Kidney (tissue), 14 donors: ENCODE measurements around the gene C17orf58. TPM values are rescaled to one million over a fixed set of nuclear protein-coding genes. Genes with fewer than 3 reads are reported as not detected.

ENCODE experiments used
- DNase-seq, 5 donors: peaks; one replicate each; pipeline ENCODE4 v3.0.0-alpha.2; 2013 to 2020
- FAIRE-seq: peaks from 2 replicates; lab custom pipeline; 2012; peaks lifted over from hg19 to GRCh38; lab: Jason Lieb, UNC
- H3K27ac ChIP-seq, 2 donors: one replicate each; pipeline ENCODE4 v1.7.0; 2013; ENCODE audit warnings: low read depth in 2 of 2, low read length in 2 of 2, inconsistent platforms in 1 of 2
- H3K27me3 ChIP-seq: one replicate; pipeline ENCODE4 v1.7.1; 2013; ENCODE audit warnings: low read length, inconsistent platforms; ENCODE audit not compliant: control insufficient read depth, insufficient read depth
- H3K36me3 ChIP-seq, 3 donors: one replicate each; pipeline versions ENCODE4 v1.7.0 to v1.7.1; 2013; ENCODE audit warnings: low read length in 3 of 3, control low read depth in 1 of 3, inconsistent platforms in 1 of 3; ENCODE audit not compliant: insufficient read depth in 3 of 3, control insufficient read depth in 2 of 3
- H3K4me1 ChIP-seq, 3 donors: one replicate each; pipeline versions ENCODE4 v1.7.0 to v1.7.1; 2013; ENCODE audit warnings: low read length in 3 of 3, inconsistent platforms in 1 of 3, low read depth in 1 of 3; ENCODE audit not compliant: control insufficient read depth in 2 of 3, insufficient read depth in 2 of 3
- H3K4me3 ChIP-seq, 3 donors: one replicate each; pipeline versions ENCODE4 v1.7.0 to v1.8.1; 2013; ENCODE audit warnings: low read length in 3 of 3, control low read depth in 1 of 3, inconsistent platforms in 1 of 3
- H3K9ac ChIP-seq, 3 donors: one replicate each; pipeline versions ENCODE4 v1.7.0 to v1.7.1; 2013; ENCODE audit warnings: low read length in 3 of 3, control low read depth in 1 of 3, inconsistent platforms in 1 of 3
- H3K9me3 ChIP-seq, 3 donors: one replicate each; pipeline versions ENCODE4 v1.7.0 to v1.7.1; 2013; ENCODE audit warnings: low read length in 3 of 3, control low read depth in 1 of 3, inconsistent platforms in 1 of 3; ENCODE audit not compliant: control insufficient read depth in 2 of 3, insufficient read depth in 1 of 3
- CTCF ChIP-seq: IDR thresholded peaks from 3 replicates; pipeline ENCODE4 v1.5.1; 2012; ENCODE audit warnings: mild to moderate bottlenecking, moderate library complexity, borderline replicate concordance; ENCODE audit not compliant: insufficient read depth; ENCODE audit errors: extremely low read depth
- intact Hi-C: fragments of 100-400 bp; cut with DNase I; formaldehyde crosslinking; loops from one replicate; pipeline ENCODE4 v1.11.1; 2022
- polyA plus RNA-seq: library from polyadenylated mRNA; stranded (reverse); fragments of 350-450 nt; fragmentation: Illumina TruSeq; extraction: RNeasy Lipid Tissue Mini Kit (QIAGEN cat#74804); gene quantifications from one replicate; pipeline ENCODE4 v1.2.3, GENCODE V29; 2014; ENCODE audit warnings: low read depth, low replicate concordance; ENCODE audit not compliant: insufficient read depth
- total RNA-seq: library from RNA; stranded (reverse); fragmentation: NEBNext Ultra II Directional; extraction: Animal tissue kit (Norgen Biotek cat#: 25700); gene quantifications from one replicate; pipeline ENCODE4 v1.2.1, GENCODE V29; 2021
- donor health status: control.
- donor health status: control.
- donor health status: control.
- donor health status: control.
- donor health status: control.
- donor health status: DM: yes; HTN: yes; CAD: no.
- donor health status: Normal renal cell carcinoma (clear cell type).

Gene C17orf58
- total and polyA plus RNA-seq, 2 donors from 2014 or later, result 10.0 to 11.1 TPM

- TF ChIP-seq CTCF, result no peak
- H3K9ac ChIP-seq, result no peak overlapping the region
- H3K4me1 ChIP-seq, result peaks cover 0 to 6% (median 0%) of the 10 kb centered on the region in 3 donors
- H3K36me3 ChIP-seq, result no peaks in the 10 kb centered on the region
- no peak overlapping the region for H3K4me3 ChIP-seq
- no peaks in the 10 kb centered on the region for H3K9me3 ChIP-seq
- FAIRE-seq (no peak), DNase-seq (no peak)
- intact Hi-C loops, result no loop called here
- no peak overlapping the region for H3K27ac ChIP-seq
- H3K27me3 ChIP-seq, result no peaks in the 10 kb centered on the region
Observed at GRCh38 chr17:68016838-68017237, 20.6 kb upstream of the C17orf58 start.

- no peak for FAIRE-seq
- intact Hi-C loops, result no loop called here
- no peak for DNase-seq
- H3K27ac ChIP-seq, result no peak overlapping the region
- H3K4me1 ChIP-seq, result peaks cover 0 to 2% (median 0%) of the 10 kb centered on the region in 3 donors
- H3K36me3 ChIP-seq, result no peaks in the 10 kb centered on the region
- TF ChIP-seq CTCF, result no peak
- no peaks in the 10 kb centered on the region for H3K27me3 ChIP-seq
- H3K9me3 ChIP-seq, result no peaks in the 10 kb centered on the region
- no peak overlapping the region for H3K4me3 ChIP-seq
- no peak overlapping the region for H3K9ac ChIP-seq
Observed at GRCh38 chr17:68015081-68015723, 18.9 kb upstream of the C17orf58 start.

GRCh38 chr17:68013385-68013784 is 17.1 kb upstream of the C17orf58 start:
- intact Hi-C loops, result no loop called here
- Histone ChIP-seq H3K36me3 (no peaks in the 10 kb centered on the region), H3K9me3 (no peaks in the 10 kb centered on the region), H3K4me1 (no peaks in the 10 kb centered on the region), H3K27ac (no peak overlapping the region), H3K27me3 (no peaks in the 10 kb centered on the region), H3K4me3 (no peak overlapping the region), H3K9ac (no peak overlapping the region)
- FAIRE-seq (no peak), DNase-seq (no peak)
- no peak for TF ChIP-seq CTCF
